NOMO-1 treated with DMSO at 0.1 percent for 48 hours (cell line): ENCODE measurements around the gene CASZ1.

Source experiments
- DNase-seq: peaks from one replicate; lab custom pipeline; 2025; ENCODE audit not compliant: unreplicated experiment; lab: John Stamatoyannopoulos, UW

Gene CASZ1

DNA sequence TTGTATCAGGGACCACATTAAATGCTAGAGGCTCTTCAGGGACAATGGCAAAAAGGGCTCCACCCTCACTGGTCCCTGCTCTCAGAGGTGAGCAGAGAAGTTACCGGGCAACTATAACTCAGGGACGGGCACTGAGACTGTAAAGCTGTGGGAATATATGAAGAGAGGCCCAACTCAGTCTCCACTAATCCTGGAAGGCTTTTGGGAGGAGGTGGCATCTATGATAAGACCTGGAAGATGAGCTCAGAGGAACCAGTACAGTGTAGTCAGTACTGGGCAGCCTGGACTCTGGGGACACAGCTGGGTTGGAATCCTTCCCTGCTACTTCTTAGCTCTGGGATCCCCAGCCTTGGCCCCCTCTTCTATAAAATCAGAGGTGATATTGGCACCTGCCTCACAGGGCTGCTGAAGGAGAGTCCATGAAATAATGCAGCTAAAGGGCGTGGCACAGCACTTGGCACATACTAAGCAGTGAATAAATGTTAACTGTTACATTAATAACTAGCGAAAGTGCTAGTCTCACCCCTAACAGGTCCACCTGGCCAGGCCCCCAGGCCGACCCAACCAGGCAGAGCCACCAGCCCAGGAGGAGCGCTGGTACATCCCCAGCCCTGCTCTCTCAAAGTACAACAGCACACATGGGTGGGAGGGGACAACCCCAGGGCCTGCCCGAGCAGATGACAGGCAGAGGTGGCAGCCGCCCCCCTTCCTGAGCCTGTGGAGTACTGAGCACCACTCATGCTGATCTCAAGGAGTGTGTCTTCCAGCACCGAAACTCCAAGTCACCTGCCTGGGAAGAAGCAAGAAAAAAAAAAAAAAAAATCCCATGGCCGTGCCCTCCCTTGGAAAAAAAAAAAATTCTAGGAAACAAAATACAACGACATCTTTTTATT lies 62.7 kb downstream of the CASZ1 start:
- no peak for DNase-seq

DNA sequence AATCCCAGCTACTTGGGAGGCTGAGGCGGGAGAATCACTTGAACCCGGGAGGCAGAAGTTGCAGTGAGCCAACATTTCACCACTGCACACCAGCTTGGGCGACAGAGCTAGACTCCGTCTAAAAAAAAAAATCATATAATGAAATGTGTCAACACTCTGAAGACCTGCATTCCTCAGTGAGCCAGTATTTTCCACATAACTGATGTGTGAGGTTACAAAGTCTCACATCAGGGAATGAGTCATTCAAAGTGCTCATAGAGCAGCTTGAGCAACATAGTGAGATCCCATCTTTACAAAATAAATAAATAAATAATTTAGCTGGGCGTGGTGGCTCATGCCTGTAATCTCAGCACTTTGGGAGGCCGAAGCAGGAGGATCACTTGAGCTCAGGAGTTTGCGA lies 65.5 kb downstream of the CASZ1 start:
- no peak for DNase-seq

DNA sequence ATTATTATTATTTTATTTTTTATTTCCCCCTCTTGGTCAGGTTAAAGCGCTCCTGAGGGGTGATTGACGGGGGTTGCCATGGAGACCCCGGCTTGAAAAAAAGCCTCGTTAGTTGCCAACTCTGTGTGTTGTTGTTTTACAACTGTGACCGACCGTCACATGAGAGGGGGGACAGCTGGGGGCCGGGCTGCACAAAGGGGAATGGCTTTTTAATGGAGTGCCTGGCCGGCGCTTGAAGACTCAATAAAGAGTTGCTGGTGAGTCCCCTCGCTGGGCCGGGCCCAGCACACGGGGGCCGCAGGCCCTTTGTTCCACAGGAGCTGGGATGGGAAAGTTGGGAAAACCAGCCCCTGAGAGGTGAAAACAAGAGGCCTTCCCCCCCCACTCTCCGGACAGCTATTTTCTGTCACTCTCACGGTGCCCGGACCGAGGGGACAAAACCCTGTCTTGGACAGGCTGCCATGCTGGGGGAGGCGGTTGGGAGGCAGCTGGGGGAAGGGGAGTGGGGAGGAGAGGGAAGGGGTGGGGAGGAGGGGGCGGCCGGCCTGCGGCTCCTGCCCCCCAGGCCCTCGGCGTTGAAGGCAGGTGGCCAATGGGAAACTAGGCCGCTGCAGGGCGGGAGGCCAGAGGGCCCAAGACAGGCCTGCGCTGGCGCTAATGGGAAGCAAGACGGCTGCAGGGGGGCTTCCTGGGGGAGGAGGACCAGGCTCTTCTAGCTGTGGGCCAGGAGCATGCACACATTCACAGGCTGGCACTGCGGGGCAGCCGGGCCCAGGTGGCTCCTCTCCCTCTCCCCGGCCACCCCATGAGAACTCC lies 67.6 kb downstream of the CASZ1 start:
- no peak for DNase-seq

DNA sequence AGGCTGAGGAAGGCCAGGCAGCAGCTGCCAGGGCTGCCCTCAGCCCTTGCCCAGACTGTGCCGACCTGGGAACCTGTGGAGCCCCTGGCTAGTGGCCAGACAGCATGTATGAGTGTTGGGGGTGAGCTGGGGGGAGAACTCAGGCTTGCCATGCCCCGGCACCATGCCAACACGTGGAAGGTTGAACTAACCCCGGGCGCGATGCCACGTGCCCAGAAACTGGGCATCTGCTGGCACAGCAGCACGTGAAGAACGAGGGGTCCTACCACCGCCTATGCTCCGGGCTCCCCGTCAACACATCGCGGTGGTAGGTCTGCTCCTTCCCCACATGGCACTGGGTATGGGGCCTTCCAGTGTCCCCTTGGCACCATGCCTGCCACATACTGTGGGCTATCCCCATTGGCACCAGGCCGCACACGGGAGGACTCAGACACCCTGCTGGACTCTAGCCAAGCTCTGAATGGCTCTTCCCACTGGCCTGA lies 68.7 kb downstream of the CASZ1 start:
- no peak for DNase-seq

DNA sequence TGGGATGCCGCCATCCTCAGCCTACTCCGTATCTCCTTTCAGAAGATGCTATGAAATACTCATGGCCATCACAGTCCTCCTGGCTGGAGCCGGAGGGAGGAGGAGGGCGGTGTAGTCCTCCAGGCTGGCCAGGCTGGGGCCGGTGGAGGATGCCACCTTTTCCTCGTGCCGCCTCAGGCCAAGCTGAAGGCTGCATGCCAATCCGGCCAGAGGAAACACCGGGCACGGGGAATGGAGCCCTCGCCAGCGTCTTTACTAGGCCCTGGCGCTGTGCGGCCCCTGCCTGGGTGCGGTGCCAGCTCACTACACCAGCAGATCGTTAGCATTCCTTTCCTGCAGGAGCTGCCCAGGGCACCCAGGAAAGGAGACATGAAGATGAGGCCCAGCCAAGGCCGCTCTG lies 70.1 kb downstream of the CASZ1 start:
- DNase-seq, result no peak

DNA sequence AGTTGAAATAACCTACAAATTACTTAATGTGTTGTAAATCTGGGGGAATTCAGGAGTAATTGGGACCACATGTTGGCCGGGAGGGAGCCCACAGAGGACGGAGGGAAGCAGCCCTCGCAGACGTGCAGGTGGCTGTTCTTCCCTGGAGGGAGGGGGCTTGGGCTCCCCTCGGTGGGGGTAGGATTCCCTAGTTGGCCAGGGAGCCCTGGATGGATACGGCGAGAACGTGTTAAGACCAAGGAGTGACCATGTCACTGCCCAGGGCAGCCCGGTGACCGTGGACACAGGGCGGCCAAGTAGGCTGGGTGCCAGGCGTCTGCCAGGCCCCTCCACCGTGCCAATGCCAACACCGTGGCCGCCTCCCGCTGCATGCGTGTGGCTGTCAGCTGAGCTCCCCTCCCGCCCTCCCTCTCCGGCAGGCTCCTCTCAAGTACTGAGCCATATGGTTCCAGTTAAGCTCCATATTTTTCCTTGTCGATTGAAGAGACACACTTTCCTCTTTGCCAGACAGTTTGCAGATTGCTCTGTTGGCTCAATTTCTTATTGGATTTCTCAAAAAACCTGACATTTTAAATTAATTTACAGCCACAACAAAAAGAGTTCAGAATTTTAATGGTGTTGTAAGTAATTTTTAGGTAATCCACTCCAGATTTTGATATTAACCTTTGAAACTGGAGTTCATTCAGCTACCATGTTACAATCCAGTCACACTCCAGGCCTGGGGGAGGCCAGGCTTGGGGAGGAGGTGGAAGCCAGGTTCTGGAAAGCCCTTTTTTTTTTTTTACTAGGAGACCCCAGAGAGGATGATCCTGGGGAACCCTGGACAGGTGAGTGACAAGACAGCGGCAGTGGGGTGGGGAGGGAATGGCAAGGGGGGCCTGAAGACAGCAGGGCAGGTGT lies 71.2 kb downstream of the CASZ1 start:
- no peak for DNase-seq

DNA sequence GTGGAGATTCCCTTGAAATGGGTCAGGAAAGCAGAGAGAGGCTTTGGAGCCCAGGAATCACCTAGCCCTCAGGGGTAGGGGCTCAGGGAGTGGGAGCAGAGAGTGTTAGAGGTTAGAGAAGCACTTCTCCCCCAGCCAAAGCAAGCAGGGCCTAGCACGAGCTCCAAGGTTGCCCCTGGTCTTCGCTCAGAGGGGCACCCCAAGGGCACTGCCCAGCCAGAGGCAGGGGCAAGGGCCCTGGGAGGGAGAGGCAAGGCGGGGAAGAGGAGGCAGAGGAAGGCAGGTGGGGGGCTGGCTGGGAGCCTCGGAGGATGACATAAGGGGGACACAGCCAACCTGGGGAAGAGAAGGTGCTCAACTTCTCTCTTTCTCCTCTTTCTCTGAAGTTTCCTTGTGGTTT lies 71.9 kb downstream of the CASZ1 start:
- no peak for DNase-seq

DNA sequence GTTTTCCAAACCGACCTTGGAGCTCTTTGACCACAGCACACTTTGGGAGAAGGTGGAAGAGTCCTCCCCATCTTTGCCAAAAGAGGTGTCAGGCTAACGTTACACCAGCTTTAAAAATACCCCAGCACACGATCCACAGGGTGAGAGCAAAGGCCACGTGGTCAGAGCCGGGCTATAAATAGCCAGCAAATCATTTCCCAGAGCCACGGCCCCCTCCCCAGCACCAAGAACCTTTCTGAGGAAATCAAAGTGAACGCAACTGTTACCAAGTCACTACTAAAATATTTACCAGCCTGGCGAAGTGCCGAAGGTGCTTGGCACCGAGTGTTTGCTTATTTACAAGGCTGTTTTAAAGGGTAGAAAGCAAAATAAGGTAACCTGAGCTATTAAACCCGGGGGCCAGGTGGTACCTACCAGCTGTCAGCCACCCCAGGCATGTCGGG lies 72.4 kb downstream of the CASZ1 start:
- no peak for DNase-seq

DNA sequence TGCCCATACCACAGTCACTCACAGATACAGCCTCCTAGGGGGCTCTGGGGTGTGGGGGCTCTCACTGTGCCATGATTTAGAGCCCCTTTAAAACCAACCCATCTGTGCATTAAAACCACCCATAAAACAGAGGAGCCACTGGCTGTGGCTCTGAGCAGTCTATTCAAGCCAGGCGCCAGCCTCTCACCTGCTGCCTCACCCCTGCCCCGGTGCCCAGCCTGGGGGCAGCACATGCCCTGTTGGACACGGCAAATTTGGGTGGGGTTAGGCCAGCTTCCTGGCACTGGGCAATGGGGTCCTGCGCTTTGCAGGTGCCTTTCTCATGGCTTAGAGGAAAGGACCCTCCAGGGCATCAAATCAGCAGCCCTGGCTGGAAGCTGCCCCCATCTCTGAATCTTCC lies 73.1 kb downstream of the CASZ1 start:
- no peak for DNase-seq

DNA sequence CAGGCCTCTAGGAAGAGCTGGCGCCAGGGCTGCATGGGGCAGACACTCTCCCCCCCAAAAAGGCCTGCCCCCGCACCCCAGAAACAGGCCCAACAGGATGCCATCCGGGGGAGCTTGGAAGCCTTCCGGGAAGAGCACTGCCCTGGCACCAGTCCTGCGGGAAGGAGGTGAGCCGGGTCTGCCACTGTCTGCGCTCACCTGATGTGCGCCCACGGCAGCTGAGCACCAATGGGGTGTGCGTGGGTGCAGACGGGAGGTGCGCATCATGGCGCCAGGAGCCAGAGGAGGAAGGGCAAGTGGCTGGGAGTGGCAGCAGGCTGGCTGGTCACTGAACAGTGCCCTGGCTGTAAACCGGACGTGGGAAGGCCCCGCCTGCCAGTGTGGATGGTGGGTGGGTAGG lies 73.6 kb downstream of the CASZ1 start:
- no peak for DNase-seq

DNA sequence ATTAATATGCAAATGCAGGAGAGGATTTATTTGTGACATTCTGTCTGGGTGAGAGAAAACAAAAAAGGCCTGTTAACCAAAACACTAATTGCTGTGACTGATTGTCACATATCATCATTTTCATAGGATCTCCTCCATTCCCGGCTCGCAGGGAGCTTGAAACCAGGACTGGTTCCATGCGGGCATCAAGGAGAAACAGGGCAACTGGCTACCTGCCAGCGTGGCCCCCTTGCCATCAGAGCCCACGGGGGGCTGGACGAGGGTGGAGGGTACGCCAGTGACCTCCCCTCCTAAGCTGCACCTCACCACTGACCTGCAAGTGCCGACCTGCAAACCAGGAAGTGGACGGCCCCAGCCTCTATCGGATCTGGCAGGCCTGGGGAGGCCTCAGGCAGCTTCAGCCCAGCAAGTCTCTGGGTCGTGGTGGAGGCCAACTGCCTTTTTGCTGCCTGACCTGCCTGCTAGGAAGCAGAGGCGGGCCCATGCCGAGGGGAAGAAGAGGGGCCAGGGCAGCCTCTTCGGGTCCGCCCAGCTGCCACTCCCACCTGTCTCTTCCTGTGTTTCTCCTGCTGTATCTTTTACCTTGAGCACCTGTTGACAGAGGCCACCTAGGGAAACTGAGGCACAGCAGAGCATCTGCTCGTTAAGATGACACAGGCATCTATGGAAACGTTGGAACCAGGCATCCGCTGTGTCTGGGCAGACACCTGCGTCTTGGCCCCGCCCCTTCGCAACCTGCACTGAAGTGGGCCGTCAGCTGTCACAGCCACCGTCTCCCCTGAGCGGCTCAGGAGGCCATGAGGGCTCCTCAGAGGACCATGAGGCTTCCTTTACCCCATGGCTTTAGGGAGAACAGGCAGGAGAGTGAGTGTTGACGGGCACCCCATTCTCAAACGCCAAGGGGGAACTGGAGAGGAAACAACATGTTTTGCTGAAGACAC lies 74.8 kb downstream of the CASZ1 start:
- DNase-seq, result no peak

DNA sequence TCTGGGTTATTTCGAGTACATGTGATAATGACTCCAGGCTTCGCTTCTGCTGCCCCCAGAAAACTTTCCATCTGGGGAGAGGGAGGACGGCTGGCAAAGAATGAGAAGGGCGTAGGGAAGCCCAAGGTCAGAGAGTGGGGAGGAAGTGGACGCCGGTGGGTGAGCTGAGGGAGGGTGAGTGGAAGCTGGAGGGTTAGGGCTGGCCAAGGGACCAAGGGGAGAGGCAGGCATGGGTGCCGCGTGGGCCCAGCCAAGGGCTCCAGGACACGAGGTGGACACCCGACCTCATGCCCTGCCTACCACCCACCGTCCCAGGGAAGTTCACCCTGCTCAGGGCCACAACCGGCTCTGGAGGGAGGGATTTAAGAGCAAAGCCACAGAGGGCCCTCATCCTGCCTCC lies 75.8 kb downstream of the CASZ1 start:
- no peak for DNase-seq

DNA sequence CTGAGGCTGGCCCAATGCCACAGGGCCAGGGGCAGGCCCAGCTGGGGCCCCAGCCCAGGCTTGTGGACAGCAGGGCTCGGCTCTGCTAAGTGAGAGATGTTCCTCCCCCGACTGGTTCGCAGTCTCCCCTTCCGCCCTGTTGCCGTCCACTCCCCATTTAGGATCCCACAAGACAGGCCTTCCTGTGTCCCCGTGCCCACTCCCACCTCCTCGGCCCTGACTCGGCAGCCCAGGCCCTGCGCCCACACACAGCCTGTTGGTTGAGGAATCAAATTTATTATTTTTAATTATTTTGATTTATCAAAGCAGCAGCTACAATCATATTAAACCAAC lies 78.4 kb downstream of the CASZ1 start:
- DNase-seq, result no peak

DNA sequence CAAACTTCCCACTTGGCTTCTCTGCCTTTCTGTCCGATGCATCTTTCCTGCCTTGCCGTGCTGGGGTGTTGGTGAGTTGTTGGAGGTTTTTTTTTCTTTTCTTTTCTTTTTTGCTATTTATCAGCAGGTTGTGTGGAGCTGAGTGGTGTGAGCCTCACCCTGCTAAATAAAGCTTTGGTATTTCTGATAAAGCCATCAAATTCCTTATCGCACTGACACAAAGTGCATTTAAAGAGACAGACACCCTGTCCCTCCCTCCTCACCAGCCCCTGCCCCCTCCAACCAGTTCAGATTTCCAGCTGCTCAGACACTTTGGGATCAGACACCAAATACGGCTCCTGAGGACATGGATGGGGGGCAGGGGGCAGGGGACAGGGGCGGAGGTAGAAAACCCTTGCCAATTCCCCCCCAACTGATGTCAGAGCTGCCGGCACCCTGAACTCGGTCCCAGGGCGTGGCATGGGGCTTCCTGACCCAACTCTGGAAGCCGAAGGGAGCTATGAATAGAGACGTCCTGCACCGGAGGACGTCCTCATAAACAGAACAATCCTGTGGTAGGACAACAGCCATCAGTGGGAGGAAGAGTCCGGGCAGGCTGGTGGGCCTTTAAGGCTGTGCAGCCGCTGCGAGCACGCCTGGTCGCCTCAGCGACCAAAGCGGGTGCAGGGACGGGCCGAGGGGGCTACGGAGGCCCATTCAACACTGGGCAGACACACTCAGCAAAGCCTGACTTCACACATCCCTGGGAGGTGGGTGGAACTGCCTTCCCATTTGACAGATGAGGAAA lies 79.0 kb downstream of the CASZ1 start:
- DNase-seq, result no peak

DNA sequence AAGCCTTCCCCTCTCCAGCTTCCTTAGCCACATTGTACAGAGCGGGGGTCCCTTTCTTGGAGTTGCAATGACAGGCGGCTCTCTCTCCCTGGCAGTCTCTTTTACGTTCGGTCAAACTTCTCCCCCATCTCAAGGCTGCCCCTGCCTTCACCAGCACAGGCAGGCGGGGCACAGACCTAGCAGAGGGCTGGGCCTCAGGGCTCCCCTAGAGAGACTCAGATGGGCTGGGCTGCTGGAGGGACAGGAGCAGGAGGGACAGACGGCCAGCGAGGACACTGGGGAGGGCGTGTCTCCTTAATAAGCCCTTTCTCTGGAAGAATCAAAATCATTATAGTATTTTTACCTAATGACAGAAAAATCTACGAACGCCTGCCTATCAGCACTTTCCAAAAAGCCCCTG lies 79.6 kb downstream of the CASZ1 start:
- DNase-seq, result no peak

DNA sequence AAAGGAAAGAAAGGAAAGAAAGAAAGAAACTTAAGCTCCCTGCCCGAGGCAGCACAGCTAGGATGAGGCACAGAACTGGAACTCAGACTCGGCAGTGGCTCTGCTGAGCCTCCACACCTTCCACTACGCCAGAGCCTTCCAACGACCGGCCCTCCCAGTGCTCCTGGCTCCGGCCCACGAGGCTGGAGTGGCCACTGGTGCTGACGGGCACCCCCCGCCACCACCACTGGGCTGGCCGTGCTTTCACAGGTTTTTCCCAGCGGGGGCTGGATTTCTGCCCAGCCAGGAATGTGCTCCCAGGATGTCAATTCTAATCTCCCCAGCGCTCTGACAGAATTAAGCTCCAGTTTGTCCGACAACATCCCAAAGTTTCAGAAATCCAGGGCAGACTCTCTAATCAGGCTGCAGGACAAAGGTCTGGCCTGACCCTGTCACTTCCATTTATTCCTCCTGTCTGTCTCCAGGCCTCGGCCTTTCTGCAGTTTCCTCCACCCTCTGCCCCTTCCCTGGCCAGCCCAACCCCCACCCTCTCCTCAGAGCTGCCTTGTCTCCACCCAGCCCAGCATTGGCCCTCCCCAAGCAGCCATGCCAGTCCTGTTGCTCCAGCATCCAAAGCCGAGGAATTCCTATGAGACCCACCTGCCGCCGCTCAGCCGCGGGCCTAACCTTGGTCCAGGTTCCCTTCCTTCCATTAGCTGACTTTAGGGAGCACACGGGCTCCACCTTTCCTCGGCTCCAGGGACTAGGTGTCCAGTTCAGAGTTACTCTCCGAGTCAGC lies 81.9 kb downstream of the CASZ1 start:
- DNase-seq, result no peak

DNA sequence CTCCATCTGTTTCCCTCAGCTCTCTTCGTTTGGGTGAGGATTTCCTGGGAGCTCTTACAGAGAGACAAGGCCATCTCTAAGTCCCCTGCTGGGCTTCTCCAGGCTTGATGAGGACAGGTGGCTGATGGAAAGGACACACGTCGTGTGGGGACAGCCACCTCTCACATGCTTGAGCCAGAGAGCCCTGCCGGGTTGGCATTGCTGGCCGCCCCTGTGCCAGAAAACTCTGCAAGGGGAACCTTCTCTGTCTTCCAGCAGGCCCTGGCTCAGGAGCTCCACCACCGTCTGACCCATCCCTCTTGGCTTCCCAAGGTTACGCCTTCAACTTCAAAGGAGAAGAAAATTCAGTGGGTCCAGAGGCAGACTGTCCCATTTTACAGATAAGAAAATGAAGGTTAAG lies 82.8 kb downstream of the CASZ1 start:
- no peak for DNase-seq

DNA sequence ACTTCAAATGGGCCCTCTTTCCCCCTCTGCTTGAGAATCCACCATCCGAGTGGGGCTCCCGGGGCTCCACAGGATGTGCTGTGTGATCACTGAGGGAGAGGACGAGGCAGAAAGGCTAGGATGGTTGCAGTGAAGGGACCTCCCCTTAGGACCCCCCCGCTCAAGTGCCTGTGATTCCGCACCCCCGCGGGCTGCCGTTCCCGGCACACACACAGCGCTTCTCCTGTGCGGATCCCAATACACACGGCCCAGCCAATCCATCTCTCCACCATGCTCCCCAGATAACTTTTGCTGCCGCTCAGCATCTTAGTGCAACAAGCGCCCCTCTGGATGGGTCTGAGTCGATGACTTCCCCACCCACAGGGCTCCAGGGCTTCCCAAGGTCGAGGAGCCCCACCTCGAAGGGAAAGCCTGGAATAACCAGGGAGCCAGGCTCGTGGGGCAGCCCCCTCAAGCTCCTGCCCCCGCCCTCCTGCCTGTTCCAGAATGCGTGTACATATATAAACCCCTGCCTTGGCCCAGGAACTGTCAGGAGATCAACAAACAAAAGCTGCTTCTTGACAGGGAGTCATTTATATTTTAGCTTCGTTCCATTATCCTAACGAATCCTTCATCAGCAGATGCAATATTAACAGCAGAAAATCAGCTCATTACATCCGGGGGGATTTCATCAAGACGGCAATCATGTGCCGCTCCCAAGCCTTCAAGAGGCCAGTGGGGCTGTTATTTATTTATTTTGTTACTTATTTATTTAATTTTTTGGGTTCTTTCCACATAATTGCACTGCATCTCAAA lies 83.7 kb downstream of the CASZ1 start:
- DNase-seq, result no peak
